ENCODE data around the gene CPT1B. TPM values are rescaled to one million over a fixed set of nuclear protein-coding genes. Genes with fewer than 3 reads are reported as not detected.

The CPT1B gene
- total RNA-seq, 4 donors from 2014 or later, result 9.7 to 38.7 (median 14.9) TPM

DNA sequence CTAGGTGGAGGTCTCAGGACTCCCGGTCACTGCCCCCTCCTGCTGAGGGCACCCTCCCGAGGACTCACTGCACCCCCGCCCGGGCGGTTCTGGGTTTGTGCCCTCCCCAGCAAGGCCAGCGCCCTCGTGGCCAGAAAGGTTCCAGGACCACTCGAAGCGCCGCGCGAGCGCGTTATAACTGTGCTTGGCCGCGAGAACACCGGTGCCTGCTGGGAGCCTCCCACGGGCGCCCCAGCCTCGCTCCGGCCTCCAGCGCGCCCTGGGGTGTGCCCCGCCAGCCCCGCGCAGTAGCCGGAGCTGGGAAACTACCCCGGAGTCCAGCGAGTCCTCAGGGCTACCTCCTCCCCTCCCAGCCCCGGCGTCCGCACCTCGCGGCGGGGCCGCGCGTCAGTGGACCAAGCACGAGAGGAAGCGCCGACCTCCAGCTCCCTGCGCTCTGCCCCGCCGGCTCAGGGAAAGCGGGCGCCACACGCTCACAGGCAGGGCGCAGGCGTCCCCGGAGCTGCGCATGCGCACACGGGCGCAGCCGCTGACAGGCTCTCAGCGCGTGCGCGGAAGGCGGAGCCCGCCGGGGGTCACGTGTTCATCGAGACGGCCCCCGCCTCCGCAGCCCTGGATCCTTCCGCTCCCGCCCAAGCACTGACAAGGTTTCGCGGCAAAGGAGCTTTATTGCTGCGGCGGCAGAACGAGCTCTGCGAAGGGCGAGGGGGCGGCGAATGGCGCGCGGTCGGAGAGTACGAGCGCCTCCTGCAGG is 52.9 kb downstream of the CPT1B start, which contains the start of gene SCO2:
Gene SCO2 (minus strand): TSS at position 495 of the 754 bp plus-strand sequence. CDS start 1,187 bp downstream, outside the sequence.
- Histone ChIP-seq H3K27me3 (no peaks in the 10 kb centered on the region), H3K4me1 (peaks cover 14 to 28% of the 10 kb centered on the region in 2 donors), H3K4me3 (replicated peaks in 1 of 3) (peak within 1 kb of the TSS; percentile 41 to 83 (median 66)), H3K36me3 (peaks cover 21 to 24% of the 10 kb centered on the region in 2 donors), H3K27ac (peak within 1 kb of the TSS; percentile 86 to 97 (median 91)), H3K9me3 (no peaks in the 10 kb centered on the region)
- intact Hi-C loops (cut with DNase I), result no loop called here
- whole genome bisulfite sequencing, 2 donors, result 1 to 3% methylated on average over 24 to 25 of the region's 84 CpGs
- DNase-seq, result peak; percentile 96 to 97
- TF ChIP-seq POLR2A (IDR thresholded peaks at IDR 0.05), result peak; percentile 9 to 87
- TF ChIP-seq, protein P1, sequence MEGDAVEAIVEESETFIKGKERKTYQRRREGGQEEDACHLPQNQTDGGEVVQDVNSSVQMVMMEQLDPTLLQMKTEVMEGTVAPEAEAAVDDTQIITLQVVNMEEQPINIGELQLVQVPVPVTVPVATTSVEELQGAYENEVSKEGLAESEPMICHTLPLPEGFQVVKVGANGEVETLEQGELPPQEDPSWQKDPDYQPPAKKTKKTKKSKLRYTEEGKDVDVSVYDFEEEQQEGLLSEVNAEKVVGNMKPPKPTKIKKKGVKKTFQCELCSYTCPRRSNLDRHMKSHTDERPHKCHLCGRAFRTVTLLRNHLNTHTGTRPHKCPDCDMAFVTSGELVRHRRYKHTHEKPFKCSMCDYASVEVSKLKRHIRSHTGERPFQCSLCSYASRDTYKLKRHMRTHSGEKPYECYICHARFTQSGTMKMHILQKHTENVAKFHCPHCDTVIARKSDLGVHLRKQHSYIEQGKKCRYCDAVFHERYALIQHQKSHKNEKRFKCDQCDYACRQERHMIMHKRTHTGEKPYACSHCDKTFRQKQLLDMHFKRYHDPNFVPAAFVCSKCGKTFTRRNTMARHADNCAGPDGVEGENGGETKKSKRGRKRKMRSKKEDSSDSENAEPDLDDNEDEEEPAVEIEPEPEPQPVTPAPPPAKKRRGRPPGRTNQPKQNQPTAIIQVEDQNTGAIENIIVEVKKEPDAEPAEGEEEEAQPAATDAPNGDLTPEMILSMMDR (IDR thresholded peaks at IDR 0.05), result peak in 3 of 6 experiments; percentile 23 to 46 (median 38)

DNA sequence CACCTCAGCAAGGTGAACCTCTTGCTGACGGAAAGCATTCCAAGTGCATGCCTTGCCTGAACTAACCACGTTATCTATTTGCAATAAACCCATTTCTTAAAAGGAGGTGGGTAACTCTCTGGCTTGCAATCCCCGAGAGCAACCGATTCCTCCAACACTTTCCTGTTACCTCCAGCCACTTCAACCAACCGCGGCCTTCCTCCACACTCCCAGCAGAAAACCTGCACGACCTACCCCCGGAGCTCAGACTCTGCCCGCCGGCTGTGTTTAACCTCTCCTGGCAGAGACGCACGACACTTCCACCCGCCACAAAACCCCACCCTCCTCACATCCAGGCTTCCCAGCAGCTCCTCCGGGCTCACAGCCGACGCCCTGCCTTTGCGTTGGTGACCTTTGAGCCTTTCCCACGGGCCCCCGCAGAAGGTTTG is 53.5 kb downstream of the CPT1B start:
- peak overlapping the region; percentile 53 to 97 (median 56) for H3K27ac ChIP-seq
- no peaks in the 10 kb centered on the region for H3K27me3 ChIP-seq
- WGBS, 2 donors, result 18 to 20% methylated on average over 17 to 19 of the region's 19 CpGs
- intact Hi-C loops (cut with DNase I), result loop anchor here (5.0 kb wide), 1 partner anchor 58 kb away; the partner anchor contains the start of gene CHKB
- DNase-seq, result no peak
- peaks cover 13 to 27% of the 10 kb centered on the region in 2 donors for H3K4me1 ChIP-seq
- TF ChIP-seq, protein P1 (IDR thresholded peaks at IDR 0.05), result no peak
- TF ChIP-seq POLR2A (IDR thresholded peaks at IDR 0.05), result no peak
- peak overlapping the region; percentile 41 to 83 (median 66) for H3K4me3 ChIP-seq (replicated peaks in 1 of 3)
- peaks cover 21 to 24% of the 10 kb centered on the region in 2 donors for H3K36me3 ChIP-seq
- no peaks in the 10 kb centered on the region for H3K9me3 ChIP-seq

GRCh38 chr22:50523806-50524675 is 54.2 kb downstream of the CPT1B start:
- peaks cover 13 to 22% of the 10 kb centered on the region in 2 donors for H3K4me1 ChIP-seq
- intact Hi-C loops (cut with DNase I), result loop anchor here (5.0 kb wide), 1 partner anchor 58 kb away; the partner anchor contains the start of gene CHKB
- no peak for DNase-seq
- H3K4me3 ChIP-seq (replicated peaks in 1 of 3), result peak overlapping the region in 1 of 3 donors; percentile 83
- 83 to 91% methylated on average over 5 to 14 of the region's 25 CpGs for WGBS, 2 donors
- no peaks in the 10 kb centered on the region for H3K27me3 ChIP-seq
- no peaks in the 10 kb centered on the region for H3K9me3 ChIP-seq
- no peak overlapping the region for H3K27ac ChIP-seq
- TF ChIP-seq POLR2A (IDR thresholded peaks at IDR 0.05), result no peak
- TF ChIP-seq, protein P1 (IDR thresholded peaks at IDR 0.05), result no peak
- H3K36me3 ChIP-seq, result peaks cover 21 to 29% of the 10 kb centered on the region in 2 donors

DNA sequence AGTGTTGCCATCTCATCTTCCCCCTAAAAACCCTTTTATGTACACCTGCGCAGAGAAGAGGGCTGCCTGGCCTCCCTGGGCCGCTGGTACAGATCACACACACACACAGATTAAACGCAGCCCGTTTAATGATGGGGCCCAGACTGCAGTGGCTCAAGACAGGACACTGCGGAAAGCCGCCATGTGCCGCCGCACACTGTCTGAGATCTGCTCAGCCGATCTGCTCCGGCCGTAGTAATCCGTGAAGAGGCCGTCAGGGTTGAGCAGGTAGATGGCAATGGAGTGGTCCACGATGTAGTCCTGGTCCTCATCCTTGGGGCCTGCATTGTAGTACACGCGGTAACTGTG is 54.8 kb downstream of the CPT1B start:
- Histone ChIP-seq H3K4me3 (replicated peaks in 1 of 3) (no peak overlapping the region), H3K4me1 (peaks cover 13 to 22% of the 10 kb centered on the region in 2 donors), H3K36me3 (peaks cover 21 to 30% of the 10 kb centered on the region in 2 donors), H3K27ac (no peak overlapping the region), H3K27me3 (no peaks in the 10 kb centered on the region), H3K9me3 (no peaks in the 10 kb centered on the region)
- intact Hi-C loops (cut with DNase I), result loop anchor here (5.0 kb wide), 1 partner anchor 59 kb away; the partner anchor contains the start of gene CHKB
- DNase-seq, result no peak
- WGBS, 2 donors, result 90 to 92% methylated on average over 14 to 16 of the region's 16 CpGs
- TF ChIP-seq POLR2A (IDR thresholded peaks at IDR 0.05), result no peak
- TF ChIP-seq, protein P1 (IDR thresholded peaks at IDR 0.05), result no peak

All from thyroid gland (tissue), 4 donors.